Activated T-helper 2 cell treated with anti-CD3 and anti-CD28 coated beads, Interferon-gamma antibody, Interleukin-2, Interleukin-4, amounts not matched to agents 10 μg/mL and 5 μg/mL and 100 μg/mL, durations not matched to agents 14 hours and 24 hours and 36 hours (primary cell): ENCODE results near the gene HOXD4. TPM values are rescaled to one million over a fixed set of nuclear protein-coding genes. Genes with fewer than 3 reads are reported as not detected.

Source experiments
- DNase-seq: peaks from one replicate; pipeline ENCODE4 v3.0.0; 2021; ENCODE audit warnings: low spot score
- H3K27ac Mint-ChIP-seq: one replicate; pipeline ENCODE4 v1.8.0; 2021; ENCODE audit warnings: mixed read lengths
- H3K27me3 Mint-ChIP-seq: one replicate; pipeline ENCODE4 v1.8.0; 2021; ENCODE audit warnings: low read depth, mixed read lengths
- H3K36me3 Mint-ChIP-seq: one replicate; pipeline ENCODE4 v1.8.0; 2021; ENCODE audit warnings: low read depth, mixed read lengths
- H3K4me1 Mint-ChIP-seq: one replicate; pipeline ENCODE4 v1.8.0; 2021; ENCODE audit warnings: low read depth, mixed read lengths
- H3K4me3 Mint-ChIP-seq: one replicate; pipeline ENCODE4 v1.8.0; 2021; ENCODE audit warnings: low read depth, mild to moderate bottlenecking, moderate library complexity, mixed read lengths
- H3K9me3 Mint-ChIP-seq: one replicate; pipeline ENCODE4 v1.8.0; 2021; ENCODE audit warnings: mixed read lengths
- intact Hi-C: fragments of 100-400 bp; cut with micrococcal nuclease; formaldehyde crosslinking; loops from one replicate; pipeline ENCODE4 v1.15.1; 2023
- total RNA-seq: library from RNA; stranded (reverse); gene quantifications from 2 replicates; pipeline ENCODE4 v1.2.3, GENCODE V29; 2022

Gene HOXD4
- total RNA-seq, 1 donor from 2014 or later: not detected

- Mint-ChIP-seq H3K27ac (no peak overlapping the region), H3K4me1 (peaks cover 4% of the 10 kb centered on the region), H3K27me3 (peaks cover 75% of the 10 kb centered on the region), H3K4me3 (no peak overlapping the region), H3K36me3 (no peaks in the 10 kb centered on the region), H3K9me3 (no peaks in the 10 kb centered on the region)
- DNase-seq: no peak
- intact Hi-C loops: no loop called here
These were observed 33.5 kb upstream of the HOXD4 start for GRCh38 chr2:176117823-176118371.

DNA sequence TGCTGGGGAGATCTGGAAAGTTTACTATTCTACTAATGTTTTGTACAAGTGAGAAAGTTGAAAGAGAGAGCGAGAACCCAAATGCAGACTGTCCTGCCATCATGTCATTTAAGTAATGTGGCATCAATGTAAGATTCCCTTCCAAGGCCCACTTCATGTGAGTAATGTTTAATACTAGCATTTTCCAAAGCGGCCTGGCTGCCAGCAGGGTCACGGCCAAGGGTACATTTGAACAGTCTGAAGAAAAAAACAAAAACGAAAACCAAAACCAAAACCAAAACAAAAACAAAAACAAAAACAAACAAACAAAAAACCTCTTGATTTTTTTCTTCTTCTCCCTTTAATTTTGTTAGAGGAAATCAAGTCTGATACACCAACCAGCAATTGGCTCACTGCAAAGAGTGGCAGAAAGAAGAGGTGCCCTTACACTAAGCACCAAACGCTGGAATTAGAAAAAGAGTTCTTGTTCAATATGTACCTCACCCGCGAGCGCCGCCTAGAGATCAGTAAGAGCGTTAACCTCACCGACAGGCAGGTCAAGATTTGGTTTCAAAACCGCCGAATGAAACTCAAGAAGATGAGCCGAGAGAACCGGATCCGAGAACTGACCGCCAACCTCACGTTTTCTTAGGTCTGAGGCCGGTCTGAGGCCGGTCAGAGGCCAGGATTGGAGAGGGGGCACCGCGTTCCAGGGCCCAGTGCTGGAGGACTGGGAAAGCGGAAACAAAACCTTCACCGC is 32.6 kb upstream of the HOXD4 start:
- Mint-ChIP-seq H3K4me1 (peaks cover 4% of the 10 kb centered on the region), H3K27ac (no peak overlapping the region), H3K27me3 (peaks cover 71% of the 10 kb centered on the region), H3K4me3 (no peak overlapping the region), H3K36me3 (no peaks in the 10 kb centered on the region), H3K9me3 (no peaks in the 10 kb centered on the region)
- intact Hi-C loops: no loop called here
- no peak for DNase-seq

GRCh38 chr2:176120364-176121189 is 30.8 kb upstream of the HOXD4 start:
- Mint-ChIP-seq H3K27me3 (peaks cover 76% of the 10 kb centered on the region), H3K27ac (no peak overlapping the region), H3K36me3 (no peaks in the 10 kb centered on the region), H3K9me3 (no peaks in the 10 kb centered on the region), H3K4me3 (no peak overlapping the region), H3K4me1 (peaks cover 4% of the 10 kb centered on the region)
- no peak for DNase-seq
- intact Hi-C loops: loop anchor here (5.0 to 10.0 kb wide), 2 partner anchors 42 to 1786 kb away; partner anchors contain the start of gene SP9

DNA sequence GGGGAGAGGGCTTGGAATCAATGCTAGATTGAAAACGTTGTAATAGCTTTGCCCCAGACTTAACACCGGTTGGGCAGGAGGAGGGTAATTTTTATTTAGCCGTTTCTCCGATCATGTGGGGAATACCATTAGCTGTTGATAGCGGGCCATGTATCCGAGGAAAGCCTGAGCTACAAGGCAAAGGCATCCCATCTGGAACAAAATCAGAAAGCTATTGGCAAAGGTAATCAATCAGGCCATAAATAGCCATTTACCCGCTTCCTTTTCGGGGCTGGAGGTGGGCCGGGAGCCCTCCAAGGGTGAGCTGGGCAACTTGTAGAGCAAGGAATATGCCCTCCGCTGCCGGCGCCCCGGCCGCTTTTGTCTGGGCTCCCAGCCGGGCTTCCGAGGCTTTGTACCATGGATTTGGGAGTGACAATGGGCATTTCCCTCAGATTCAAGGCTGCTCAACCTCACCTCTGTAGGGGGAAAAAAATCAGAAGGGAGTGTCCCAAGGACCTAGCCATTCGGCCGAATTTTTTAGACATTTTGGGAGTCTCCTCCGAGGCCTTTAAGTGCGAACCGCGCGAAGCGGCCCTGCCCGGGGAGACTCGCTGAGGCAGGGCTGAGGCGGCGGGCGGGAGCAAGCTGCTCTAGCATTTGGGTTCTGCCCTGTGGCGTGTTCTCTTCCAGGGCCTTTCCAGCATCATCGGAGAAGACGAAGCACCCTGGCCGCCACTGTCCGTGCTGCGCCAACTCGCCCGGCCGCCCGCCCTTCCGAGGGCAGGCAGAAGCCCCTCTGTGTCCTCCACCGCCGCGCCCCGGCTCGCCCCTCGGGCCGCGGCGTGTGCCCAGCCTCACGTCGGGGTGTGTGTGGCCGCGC is 29.9 kb upstream of the HOXD4 start:
- Mint-ChIP-seq H3K4me1 (peaks cover 4% of the 10 kb centered on the region), H3K27me3 (peaks cover 77% of the 10 kb centered on the region), H3K4me3 (no peak overlapping the region), H3K9me3 (no peaks in the 10 kb centered on the region), H3K27ac (no peak overlapping the region), H3K36me3 (no peaks in the 10 kb centered on the region)
- intact Hi-C loops: loop anchor here (5.0 to 10.0 kb wide), 2 partner anchors 41 to 1787 kb away; partner anchors contain the start of gene SP9
- no peak for DNase-seq

DNA sequence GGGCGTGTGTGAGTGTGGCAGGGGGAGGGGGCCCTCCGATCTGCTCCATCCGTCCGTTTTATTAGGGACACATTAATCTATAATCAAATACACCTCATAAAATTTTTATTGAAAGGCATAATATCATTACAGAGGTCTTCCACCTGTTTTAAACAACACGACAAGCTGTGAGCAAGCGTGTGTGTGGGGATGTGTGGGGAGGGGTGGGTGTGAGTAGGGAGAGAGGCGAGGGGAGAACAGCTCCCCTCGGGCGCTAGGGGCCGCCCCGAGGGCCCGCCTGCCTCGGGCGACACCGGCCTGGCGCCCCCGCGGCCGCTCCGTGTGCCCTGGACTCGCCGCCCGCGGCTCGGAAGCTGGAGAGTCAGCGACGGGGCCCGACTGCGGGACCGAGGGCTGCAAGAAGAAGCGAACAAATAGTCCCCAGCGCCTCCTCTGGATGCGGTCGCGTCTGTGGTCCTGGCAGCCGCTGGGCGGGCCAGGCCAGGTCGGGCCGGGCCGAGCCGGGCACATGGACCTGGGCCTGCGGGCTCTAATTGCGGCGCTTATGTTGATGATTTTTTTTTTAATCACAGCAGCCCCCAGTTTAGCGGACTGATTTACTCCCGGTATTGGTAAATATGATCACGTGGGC is 29.2 kb upstream of the HOXD4 start:
- Mint-ChIP-seq H3K4me3 (no peak overlapping the region), H3K9me3 (no peaks in the 10 kb centered on the region), H3K27ac (no peak overlapping the region), H3K4me1 (peaks cover 4% of the 10 kb centered on the region), H3K36me3 (no peaks in the 10 kb centered on the region), H3K27me3 (peaks cover 76% of the 10 kb centered on the region)
- DNase-seq: no peak
- intact Hi-C loops: loop anchor here (5.0 to 10.0 kb wide), 2 partner anchors 40 to 1787 kb away; partner anchors contain the start of gene SP9

GRCh38 chr2:176122683-176123410 is 28.5 kb upstream of the HOXD4 start, which contains the start of gene HOXD9:
Gene HOXD9, plus strand, starts transcription at chr2:176122719. Its CDS starts 50 bp downstream, at chr2:176122769.
- peak within 1 kb of the TSS; percentile 42 for H3K27ac Mint-ChIP-seq
- DNase-seq: no peak
- peaks cover 4% of the 10 kb centered on the region for H3K4me1 Mint-ChIP-seq
- intact Hi-C loops: loop anchor here (5.0 to 10.0 kb wide), 2 partner anchors 39 to 1788 kb away; partner anchors contain the start of gene SP9
- peaks cover 77% of the 10 kb centered on the region for H3K27me3 Mint-ChIP-seq
- no peak within 1 kb of the TSS for H3K4me3 Mint-ChIP-seq
- H3K9me3 Mint-ChIP-seq: no peaks in the 10 kb centered on the region
- no peaks in the 10 kb centered on the region for H3K36me3 Mint-ChIP-seq

GRCh38 chr2:176123411-176124109 is 27.8 kb upstream of the HOXD4 start:
- Mint-ChIP-seq H3K9me3 (no peaks in the 10 kb centered on the region), H3K27ac (peak overlapping the region; percentile 42), H3K27me3 (peaks cover 77% of the 10 kb centered on the region), H3K4me1 (peaks cover 4% of the 10 kb centered on the region), H3K36me3 (no peaks in the 10 kb centered on the region), H3K4me3 (no peak overlapping the region)
- intact Hi-C loops: loop anchor here (5.0 to 10.0 kb wide), 2 partner anchors 39 to 1789 kb away; partner anchors contain the start of gene SP9
- no peak for DNase-seq

GRCh38 chr2:176124110-176124946 is 27.0 kb upstream of the HOXD4 start:
- H3K4me3 Mint-ChIP-seq: no peak overlapping the region
- H3K9me3 Mint-ChIP-seq: no peaks in the 10 kb centered on the region
- DNase-seq: no peak
- peak overlapping the region; percentile 42 for H3K27ac Mint-ChIP-seq
- intact Hi-C loops: loop anchor here (5.0 to 10.0 kb wide), 2 partner anchors 38 to 1790 kb away; partner anchors contain the start of gene SP9
- peaks cover 77% of the 10 kb centered on the region for H3K27me3 Mint-ChIP-seq
- H3K4me1 Mint-ChIP-seq: no peaks in the 10 kb centered on the region
- H3K36me3 Mint-ChIP-seq: no peaks in the 10 kb centered on the region

DNA sequence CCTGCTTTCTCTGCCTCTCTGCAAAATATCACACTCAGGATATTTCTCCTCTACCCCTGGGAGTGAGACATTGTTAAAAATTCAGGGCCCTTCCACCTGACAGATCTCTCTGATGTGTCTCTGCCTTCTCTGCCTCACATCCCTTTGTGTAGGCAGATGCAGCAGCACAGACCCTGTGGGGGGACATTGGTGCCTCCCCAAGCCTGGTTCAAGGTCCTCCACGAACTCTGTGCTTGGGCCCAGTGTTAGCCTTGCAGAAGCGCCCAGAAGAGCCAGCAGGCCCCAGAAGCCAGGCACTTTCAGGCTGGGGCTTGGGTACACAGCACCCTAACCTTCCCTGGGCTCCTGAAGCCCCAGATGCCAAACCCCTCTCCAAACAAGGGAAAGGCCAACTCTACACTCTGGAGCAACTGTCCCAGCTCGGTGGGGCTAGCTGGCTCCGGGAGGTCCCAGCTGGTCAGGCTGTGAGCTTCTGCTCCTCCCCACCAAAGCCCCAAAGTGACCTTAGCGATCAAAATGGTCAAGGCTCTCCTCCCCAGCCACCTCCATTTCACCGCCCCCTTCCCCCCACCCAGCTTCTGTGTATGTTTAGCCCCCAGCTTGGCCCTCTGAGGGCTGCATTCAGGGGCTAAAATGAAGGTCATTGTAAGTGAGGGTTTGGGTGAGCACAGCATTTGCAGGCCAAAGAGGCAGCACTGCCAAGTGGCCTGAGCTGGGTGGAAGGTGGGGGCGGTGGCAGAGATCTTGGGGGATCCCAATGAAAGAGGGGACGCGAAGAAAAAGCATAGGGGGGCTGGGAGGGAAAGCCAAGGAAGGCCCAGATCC is 26.2 kb upstream of the HOXD4 start:
- H3K4me3 Mint-ChIP-seq: no peak overlapping the region

GRCh38 chr2:176125772-176126054 is 25.6 kb upstream of the HOXD4 start:
- Mint-ChIP-seq H3K4me1 (no peaks in the 10 kb centered on the region), H3K36me3 (no peaks in the 10 kb centered on the region), H3K9me3 (no peaks in the 10 kb centered on the region), H3K27me3 (peaks cover 65% of the 10 kb centered on the region), H3K27ac (no peak overlapping the region), H3K4me3 (no peak overlapping the region)
- intact Hi-C loops: loop anchor here (2.0 to 10.0 kb wide), 5 partner anchors 513 to 1791 kb away; partner anchors contain the start of gene SP9
- no peak for DNase-seq

More for the DNA sequence above, 26.2 kb upstream of the HOXD4 start:
- Mint-ChIP-seq H3K9me3 (no peaks in the 10 kb centered on the region), H3K27ac (peak overlapping the region; percentile 1), H3K36me3 (no peaks in the 10 kb centered on the region), H3K4me1 (no peaks in the 10 kb centered on the region), H3K27me3 (peaks cover 69% of the 10 kb centered on the region)
- no peak for DNase-seq
- intact Hi-C loops: loop anchor here (5.0 to 10.0 kb wide), 4 partner anchors 37 to 1790 kb away; partner anchors contain the start of gene SP9
